Suprapubic skin (tissue), 4 donors: Measurements from ENCODE around the gene GALNT11. TPM values are rescaled to one million over a fixed set of nuclear protein-coding genes. Genes with fewer than 3 reads are reported as not detected.

Source experiments
- DNase-seq, 2 donors: peaks; one replicate each; pipeline ENCODE4 v3.0.0-alpha.2; 2019; ENCODE audit warnings: low spot score in 2 of 2
- H3K27ac ChIP-seq: fragments of 200-600 bp; sonication (generic); one replicate; pipeline ENCODE4 v1.5.1; 2019
- H3K27me3 ChIP-seq: fragments of 200-600 bp; sonication (generic); one replicate; pipeline ENCODE4 v1.5.1; 2019
- H3K36me3 ChIP-seq: fragments of 200-600 bp; sonication (generic); one replicate; pipeline ENCODE4 v1.5.1; 2019
- H3K4me1 ChIP-seq: fragments of 200-600 bp; sonication (generic); one replicate; pipeline ENCODE4 v1.5.1; 2019
- H3K4me3 ChIP-seq: fragments of 200-600 bp; sonication (generic); one replicate; pipeline ENCODE4 v1.5.1; 2019; ENCODE audit warnings: mild to moderate bottlenecking
- H3K9me3 ChIP-seq: fragments of 200-600 bp; sonication (generic); one replicate; pipeline ENCODE4 v1.5.1; 2019
- CTCF ChIP-seq, 2 donors: fragments of 200-600 bp in 1 of 2; fragments of 450-650 bp in 1 of 2; sonication (generic) in 1 of 2; IDR thresholded peaks; one replicate each; pipeline ENCODE4 v1.5.1; 2016 to 2019; ENCODE audit warnings: antibody characterized with exemption in 2 of 2, mild to moderate bottlenecking in 1 of 2, moderate library complexity in 1 of 2
- EP300 ChIP-seq: sonication (generic); formaldehyde crosslinking; IDR thresholded peaks from one replicate; pipeline ENCODE4 v1.6.1; 2017; ENCODE audit warnings: antibody characterized with exemption
- POLR2A ChIP-seq, 2 donors: fragments of 450-650 bp; IDR thresholded peaks; one replicate each; pipeline ENCODE4 v1.6.1; 2017; ENCODE audit warnings: antibody characterized with exemption in 2 of 2, mild to moderate bottlenecking in 2 of 2, moderate library complexity in 2 of 2
- POLR2AphosphoS5 ChIP-seq, 3 donors: sonication (generic); formaldehyde crosslinking; IDR thresholded peaks; one replicate each; pipeline ENCODE4 v1.6.1; 2017; ENCODE audit warnings: antibody characterized with exemption in 3 of 3
- WGBS: methylation state at CpG from one replicate; pipeline ENCODE4 v1.1.5; 2018; 5-methylcytosine and 5-hydroxymethylcytosine counted together
- total RNA-seq, 4 donors: library from RNA; depleted of rRNA; stranded (reverse); fragments of >200 nt; gene quantifications; one replicate each; pipeline ENCODE4 v1.1.0, GENCODE V29; 2016

GALNT11 gene
- total RNA-seq, 4 donors from 2014 or later = 34.5 to 48.6 (median 42.5) TPM

- H3K36me3 ChIP-seq = peaks cover 59% of the 10 kb centered on the region
- no peaks in the 10 kb centered on the region for H3K9me3 ChIP-seq
- no peak for DNase-seq
- no peak overlapping the region for H3K27ac ChIP-seq
- 87% methylated on average over 5 of the region's 5 CpGs for WGBS
- no peaks in the 10 kb centered on the region for H3K27me3 ChIP-seq
- no peak overlapping the region for H3K4me3 ChIP-seq
- H3K4me1 ChIP-seq = peaks cover 6% of the 10 kb centered on the region
- TF ChIP-seq POLR2A (IDR thresholded peaks at IDR 0.05) = no peak
- no peak for TF ChIP-seq POLR2AphosphoS5 (IDR thresholded peaks at IDR 0.05)
- TF ChIP-seq CTCF (IDR thresholded peaks at IDR 0.05) = no peak
- TF ChIP-seq EP300 = no peak
These were observed 107.3 kb downstream of the GALNT11 start for GRCh38 chr7:152132812-152133211.

DNA sequence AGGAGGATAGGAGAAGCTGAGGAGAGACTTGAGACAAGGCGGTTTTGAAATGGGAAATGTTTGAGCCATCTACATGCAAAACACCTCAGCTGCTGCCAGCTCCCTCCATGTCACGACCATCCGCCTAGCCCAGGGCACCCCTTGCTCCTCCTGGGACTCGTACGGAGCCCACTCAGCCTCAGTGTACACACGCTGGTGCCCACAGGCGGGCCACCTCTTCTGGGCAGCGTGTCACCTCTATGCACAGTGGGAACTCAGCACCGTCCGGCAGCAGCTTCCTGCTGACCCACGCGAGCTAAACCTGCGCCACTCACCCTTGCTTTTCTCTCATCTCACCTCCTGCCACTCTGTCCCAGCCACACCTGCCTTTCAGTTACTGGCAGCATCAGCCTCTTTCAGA is 108.3 kb downstream of the GALNT11 start:
- no peak for DNase-seq
- no peak overlapping the region for H3K27ac ChIP-seq
- H3K4me3 ChIP-seq = no peak overlapping the region
- H3K27me3 ChIP-seq = no peaks in the 10 kb centered on the region
- H3K36me3 ChIP-seq = peaks cover 60% of the 10 kb centered on the region
- TF ChIP-seq POLR2AphosphoS5 (IDR thresholded peaks at IDR 0.05) (no peak), CTCF (IDR thresholded peaks at IDR 0.05) (no peak), EP300 (no peak), POLR2A (IDR thresholded peaks at IDR 0.05) (no peak)
- no peaks in the 10 kb centered on the region for H3K9me3 ChIP-seq
- 95% methylated on average over 7 of the region's 13 CpGs for WGBS
- peaks cover 6% of the 10 kb centered on the region for H3K4me1 ChIP-seq

- peak overlapping the region; percentile 14 for H3K27ac ChIP-seq
- no peaks in the 10 kb centered on the region for H3K27me3 ChIP-seq
- WGBS = 67% methylated on average over 9 of the region's 9 CpGs
- H3K4me3 ChIP-seq = no peak overlapping the region
- TF ChIP-seq POLR2A (IDR thresholded peaks at IDR 0.05) = no peak
- no peak for TF ChIP-seq POLR2AphosphoS5 (IDR thresholded peaks at IDR 0.05)
- TF ChIP-seq CTCF (IDR thresholded peaks at IDR 0.05) = no peak
- no peak for TF ChIP-seq EP300
- no peaks in the 10 kb centered on the region for H3K9me3 ChIP-seq
- DNase-seq = no peak
- peaks cover 67% of the 10 kb centered on the region for H3K36me3 ChIP-seq
- peaks cover 6% of the 10 kb centered on the region for H3K4me1 ChIP-seq
These were observed 111.2 kb downstream of the GALNT11 start for GRCh38 chr7:152136686-152137085.

GRCh38 chr7:152137476-152138025 is 112.1 kb downstream of the GALNT11 start:
- Histone ChIP-seq H3K4me3 (no peak overlapping the region), H3K27ac (no peak overlapping the region), H3K36me3 (peaks cover 69% of the 10 kb centered on the region), H3K27me3 (no peaks in the 10 kb centered on the region), H3K9me3 (no peaks in the 10 kb centered on the region), H3K4me1 (peaks cover 6% of the 10 kb centered on the region)
- no peak for DNase-seq
- no peak for TF ChIP-seq EP300
- no peak for TF ChIP-seq POLR2A (IDR thresholded peaks at IDR 0.05)
- no peak for TF ChIP-seq POLR2AphosphoS5 (IDR thresholded peaks at IDR 0.05)
- 81% methylated on average over 7 of the region's 7 CpGs for WGBS

DNA sequence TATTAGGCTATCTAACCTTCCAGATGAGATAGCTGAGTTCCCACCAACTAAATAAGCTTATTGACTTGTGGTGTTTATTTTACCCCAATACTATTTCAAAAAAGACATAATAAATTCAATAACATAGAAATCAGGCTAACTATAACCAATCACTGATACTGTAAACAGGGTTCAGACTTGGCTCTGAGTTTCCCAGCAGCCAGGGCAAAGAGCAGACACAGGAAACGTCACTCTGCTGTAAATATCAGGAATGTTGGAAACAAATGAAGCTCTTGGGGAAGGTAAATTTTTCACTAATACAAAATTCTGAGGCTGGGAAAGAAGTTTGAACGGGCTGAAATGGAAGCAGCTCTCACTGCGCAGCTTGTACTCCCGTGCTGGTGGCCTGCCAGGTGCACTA is 114.6 kb downstream of the GALNT11 start:
- DNase-seq = no peak
- peaks cover 6% of the 10 kb centered on the region for H3K4me1 ChIP-seq
- no peaks in the 10 kb centered on the region for H3K9me3 ChIP-seq
- no peak overlapping the region for H3K27ac ChIP-seq
- TF ChIP-seq POLR2A (IDR thresholded peaks at IDR 0.05) (no peak), CTCF (IDR thresholded peaks at IDR 0.05) (no peak), POLR2AphosphoS5 (IDR thresholded peaks at IDR 0.05) (no peak), EP300 (no peak)
- 91% methylated on average over 4 of the region's 4 CpGs for WGBS
- H3K27me3 ChIP-seq = no peaks in the 10 kb centered on the region
- no peak overlapping the region for H3K4me3 ChIP-seq
- H3K36me3 ChIP-seq = peaks cover 71% of the 10 kb centered on the region

GRCh38 chr7:152140560-152140959 is 115.1 kb downstream of the GALNT11 start:
- whole genome bisulfite sequencing = 92% methylated on average over 2 of the region's 2 CpGs
- no peak for DNase-seq
- Histone ChIP-seq H3K36me3 (peaks cover 76% of the 10 kb centered on the region), H3K4me3 (no peak overlapping the region), H3K27me3 (no peaks in the 10 kb centered on the region), H3K27ac (no peak overlapping the region), H3K9me3 (no peaks in the 10 kb centered on the region), H3K4me1 (peaks cover 11% of the 10 kb centered on the region)
- TF ChIP-seq POLR2AphosphoS5 (IDR thresholded peaks at IDR 0.05) = no peak
- no peak for TF ChIP-seq POLR2A (IDR thresholded peaks at IDR 0.05)
- TF ChIP-seq CTCF (IDR thresholded peaks at IDR 0.05) = no peak
- no peak for TF ChIP-seq EP300
